Activated T-cell treated with anti-CD3 and anti-CD28 coated beads for 24 hours (primary cell): Measurements from ENCODE around the gene KRT80.

ENCODE experiments used
- DNase-seq: peaks from one replicate; pipeline ENCODE4 v3.0.0-alpha.2; 2020; ENCODE audit warnings: low read depth

Gene KRT80

DNA sequence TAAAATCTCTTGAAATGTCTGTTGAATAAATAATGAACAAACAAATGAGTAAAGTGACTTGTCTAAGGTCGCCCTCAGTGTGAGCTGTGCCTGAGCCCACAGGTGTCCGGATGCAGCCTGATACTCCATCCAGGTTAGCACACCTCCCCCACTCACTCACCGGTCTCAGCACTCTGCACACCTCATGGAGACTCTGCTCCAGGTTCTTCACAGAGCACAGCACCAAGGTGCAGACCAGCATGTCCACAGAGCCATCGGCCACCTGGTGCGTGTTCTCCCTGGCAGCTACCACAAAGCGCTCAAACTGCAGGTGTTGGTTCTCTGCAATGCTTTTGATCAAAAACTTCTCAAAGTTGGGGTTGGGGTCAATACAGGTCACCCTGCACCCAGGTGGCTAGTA, 37.1 kb upstream of the KRT80 start:
- DNase-seq = no peak

DNA sequence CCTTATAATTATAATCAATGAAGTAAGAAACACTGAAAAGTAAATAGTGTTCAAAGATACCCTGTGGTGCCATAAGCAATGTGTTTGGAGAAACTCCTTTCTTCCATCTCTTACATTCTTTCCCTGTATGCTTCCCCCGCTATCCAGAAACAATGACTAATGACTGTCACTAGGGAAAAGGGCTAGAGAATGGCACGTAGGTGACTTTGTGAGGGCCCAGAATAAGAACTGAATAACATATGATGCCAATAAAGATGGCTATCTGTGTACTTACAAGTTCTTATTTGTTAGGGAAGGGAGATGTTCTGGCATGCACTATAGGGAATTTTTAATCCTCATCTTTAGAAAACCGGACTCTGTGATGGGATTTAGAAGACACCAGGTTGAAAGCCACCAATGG, 36.6 kb upstream of the KRT80 start:
- DNase-seq = no peak

DNA sequence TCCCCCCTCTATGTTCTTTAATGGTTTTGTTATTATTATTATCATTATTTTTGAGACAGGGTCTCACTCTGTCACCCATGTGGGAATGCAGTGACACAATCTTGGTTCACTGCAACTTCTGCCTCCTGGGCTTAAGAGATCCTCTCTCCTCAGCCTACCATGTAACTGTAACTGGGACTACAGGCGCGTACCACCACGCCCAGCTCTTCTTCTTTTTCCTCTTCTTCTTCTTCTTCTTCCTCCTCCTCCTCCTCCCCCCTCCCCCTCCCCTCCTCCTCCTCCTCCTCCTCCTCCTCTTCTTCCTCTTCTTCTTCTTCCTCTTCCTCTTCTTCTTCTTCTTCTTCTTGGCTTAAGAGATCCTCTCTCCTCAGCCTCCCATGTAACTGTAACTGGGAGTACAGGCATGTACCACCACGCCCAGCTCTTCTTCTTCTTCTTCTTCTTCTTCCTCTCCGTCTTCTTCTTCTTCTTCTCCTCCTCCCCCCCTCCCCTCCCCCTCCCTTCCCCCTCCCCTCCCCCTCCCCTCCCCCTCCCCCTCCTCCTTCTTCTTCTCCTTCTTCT, 35.9 kb upstream of the KRT80 start:
- no peak for DNase-seq

DNA sequence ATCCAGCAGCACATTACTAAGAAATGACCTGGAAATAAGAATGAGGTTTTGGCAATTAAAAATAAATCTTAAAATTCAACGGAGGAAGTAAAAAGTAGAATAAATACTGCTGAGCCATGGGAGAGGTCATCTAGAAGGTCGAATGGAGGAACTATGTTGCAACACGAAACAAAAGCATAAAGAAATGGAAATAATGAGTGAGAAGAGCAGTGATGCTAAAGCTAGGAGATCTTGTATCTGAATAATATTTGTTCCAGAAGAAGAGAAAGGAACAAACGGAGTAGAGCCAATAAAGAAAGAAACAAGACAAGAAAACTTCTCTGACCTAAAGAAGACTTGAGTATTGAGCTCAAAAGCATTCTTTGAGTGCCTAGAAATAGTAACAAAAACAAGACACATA, 34.6 kb upstream of the KRT80 start:
- DNase-seq = no peak

DNA sequence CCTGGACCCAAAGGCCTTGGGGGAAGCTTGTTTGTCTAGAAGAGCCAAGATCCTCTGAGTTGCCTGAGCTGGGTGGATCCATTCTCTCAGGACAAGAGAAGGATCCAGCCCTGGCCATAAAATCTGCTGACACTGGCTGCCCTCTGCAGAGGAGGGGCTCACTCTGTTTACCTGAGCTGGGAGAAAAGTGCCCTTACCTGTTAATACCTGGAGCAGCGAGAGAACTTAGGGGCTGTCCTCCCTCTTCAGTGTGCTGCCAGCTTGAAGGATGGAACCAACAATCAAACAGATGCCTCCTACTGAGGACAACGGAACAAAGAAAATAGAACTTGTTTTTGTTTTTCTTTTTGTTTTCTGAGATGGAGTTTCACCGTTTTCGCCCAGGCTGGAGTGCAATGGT, 33.9 kb upstream of the KRT80 start:
- no peak for DNase-seq

DNA sequence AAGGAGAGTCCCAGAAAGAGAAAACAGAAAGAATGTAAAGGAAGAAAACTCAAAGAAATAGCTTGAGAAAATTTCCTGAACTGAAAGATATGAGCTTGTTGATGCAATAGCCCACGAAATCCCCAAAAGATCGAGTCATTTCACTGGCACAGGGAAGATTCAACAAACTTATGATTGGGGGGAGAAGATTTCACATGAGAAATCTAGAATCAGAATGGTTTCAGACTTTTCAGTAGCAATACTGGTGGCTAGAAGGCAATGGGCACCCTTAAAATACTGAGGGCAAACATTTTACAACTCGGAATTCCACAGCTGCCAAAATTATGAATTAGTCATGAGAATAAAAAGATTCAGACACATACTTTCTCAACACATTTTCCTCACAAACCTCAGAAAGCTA, 32.3 kb upstream of the KRT80 start:
- no peak for DNase-seq

DNA sequence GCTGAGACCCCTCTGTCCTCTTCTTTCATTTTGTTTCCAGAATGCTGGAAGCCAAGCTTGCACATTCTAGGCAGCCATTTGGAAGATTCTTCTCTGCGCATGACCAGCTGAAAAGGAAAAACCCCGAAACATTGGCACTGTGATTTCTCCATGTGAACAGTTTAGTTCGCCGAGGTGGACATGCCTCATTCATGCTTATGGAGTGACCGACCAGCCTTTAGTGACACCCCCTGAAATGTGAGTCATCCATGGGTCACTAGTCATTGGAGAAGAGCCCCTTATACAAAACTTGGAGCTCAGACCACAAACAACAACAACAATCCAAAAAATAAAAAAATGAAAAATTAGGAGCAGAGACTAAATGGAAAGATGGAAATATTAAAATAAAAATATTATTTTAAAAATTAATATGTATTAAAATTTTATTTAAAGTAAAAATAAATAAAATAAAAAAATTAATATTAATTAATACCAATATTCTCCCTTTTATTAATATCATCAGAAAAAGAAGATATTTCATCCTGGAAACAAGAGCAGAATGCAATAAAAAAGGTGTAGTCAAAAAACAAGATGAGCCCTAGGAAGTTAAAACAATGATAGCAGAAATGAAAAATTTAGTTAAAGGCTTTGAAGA, 31.7 kb upstream of the KRT80 start:
- DNase-seq = no peak

DNA sequence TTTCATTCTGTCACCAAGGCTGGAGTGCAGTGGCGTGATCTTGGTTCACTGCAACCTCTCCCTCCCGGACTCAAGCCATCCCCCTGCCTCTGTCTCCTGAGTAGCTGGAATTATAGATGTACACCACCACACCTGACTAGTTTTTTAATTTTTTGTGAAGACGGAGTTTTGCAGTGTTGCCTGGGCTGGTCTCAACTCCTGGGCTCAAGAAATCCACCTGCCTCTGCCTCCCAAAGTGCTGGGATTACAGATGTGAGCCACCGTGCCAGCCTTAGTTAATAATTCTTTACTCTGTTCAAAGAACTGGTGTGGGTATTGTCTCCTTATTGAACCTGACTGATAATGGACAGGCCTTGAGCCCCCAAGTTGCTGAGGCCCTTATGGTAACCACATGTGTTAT, 30.9 kb upstream of the KRT80 start:
- no peak for DNase-seq

DNA sequence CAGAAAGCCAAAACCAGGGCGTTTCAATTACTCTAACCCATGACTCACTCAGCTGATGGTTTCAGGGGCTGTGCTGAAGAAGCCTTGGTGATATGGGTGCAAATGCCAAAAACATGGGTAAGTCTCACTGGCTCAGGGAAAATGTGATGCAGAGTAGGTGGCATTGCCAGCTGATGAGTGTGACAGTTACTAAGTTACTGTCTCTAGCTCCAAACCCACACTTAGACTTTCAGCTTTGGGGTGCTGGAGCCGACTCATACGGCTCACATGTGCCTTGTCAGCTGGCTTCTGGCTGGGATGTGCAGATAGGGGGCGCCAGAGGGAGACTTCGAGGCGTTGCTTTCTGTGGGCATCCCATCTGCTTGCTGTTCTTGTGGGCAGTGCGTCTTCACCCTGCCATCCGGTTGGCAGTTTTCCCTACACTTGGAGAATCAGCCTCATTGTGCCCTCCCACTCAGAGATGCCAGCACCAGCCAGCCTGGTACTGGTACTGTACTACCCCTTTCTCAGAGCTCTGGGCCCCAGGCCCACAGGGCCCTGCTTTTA, 30.2 kb upstream of the KRT80 start:
- DNase-seq = peak; percentile 70

DNA sequence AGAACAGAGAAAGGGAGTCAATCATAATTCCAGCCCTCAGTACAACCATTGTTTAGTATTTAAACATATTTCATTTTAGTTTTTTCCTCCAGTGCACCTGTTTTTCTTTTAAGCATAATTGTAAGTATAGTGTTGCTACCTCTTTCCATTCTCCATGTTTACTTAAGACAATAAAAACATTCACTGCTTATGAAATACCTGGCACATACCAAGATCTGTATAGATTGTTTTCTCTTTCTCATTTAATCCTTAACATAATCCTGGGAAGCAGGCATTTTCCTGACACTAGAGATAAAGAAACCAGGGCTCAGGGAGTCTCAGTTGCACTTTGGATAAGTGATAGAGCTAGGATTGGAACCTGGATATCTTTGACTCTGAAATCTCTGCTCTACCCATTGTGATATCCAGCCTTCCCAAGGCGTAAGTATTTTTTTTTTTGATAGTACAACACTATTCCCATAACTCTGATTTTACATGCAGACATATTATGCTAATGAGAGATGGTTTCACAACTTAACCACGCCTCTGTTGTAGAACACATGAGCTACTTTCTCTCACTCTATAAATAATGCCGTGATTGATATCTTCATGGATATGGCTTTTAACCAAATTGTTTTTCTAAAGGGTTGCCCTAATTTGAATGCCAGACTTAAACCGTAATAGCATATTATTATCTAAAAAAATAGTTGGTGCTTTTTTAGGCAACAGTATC, 29.4 kb upstream of the KRT80 start:
- DNase-seq = no peak

DNA sequence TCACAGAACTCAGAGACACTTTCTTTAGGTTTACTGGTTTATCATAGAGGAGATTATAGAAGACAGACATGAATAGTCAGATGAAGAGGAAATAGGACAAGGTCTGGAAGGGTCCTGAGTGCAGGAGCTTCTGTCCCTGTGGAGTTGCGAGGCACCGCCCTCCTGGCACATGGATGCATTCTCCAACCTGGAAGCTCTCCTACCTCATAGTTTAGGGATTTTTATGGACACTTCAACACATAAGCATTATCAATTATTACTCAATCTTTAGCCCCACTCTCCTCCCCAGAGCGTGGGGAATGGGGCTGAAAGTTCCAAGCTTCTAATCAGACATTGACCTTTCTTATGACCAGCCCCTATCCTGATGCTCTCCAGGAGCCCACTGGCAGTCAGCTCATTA, 28.7 kb upstream of the KRT80 start:
- DNase-seq = no peak

DNA sequence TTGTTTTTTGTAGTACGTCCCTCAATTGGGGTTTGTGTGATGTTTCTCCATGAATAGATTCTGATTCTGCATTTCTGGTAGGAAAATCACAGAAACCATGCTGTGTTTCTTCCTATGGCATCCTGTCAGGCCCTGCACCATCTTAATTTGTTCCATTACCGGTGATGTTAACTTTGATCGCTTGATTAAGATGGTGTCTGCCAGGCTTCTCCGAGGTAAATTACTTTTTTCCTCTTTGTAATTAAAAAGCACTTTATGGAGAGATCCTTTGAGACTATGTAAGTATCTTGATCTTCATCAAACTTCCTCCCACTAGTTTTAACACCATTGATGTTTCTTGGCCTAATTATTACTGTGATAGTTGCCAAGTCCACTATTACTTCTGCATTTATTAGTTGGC, 26.2 kb upstream of the KRT80 start:
- no peak for DNase-seq

DNA sequence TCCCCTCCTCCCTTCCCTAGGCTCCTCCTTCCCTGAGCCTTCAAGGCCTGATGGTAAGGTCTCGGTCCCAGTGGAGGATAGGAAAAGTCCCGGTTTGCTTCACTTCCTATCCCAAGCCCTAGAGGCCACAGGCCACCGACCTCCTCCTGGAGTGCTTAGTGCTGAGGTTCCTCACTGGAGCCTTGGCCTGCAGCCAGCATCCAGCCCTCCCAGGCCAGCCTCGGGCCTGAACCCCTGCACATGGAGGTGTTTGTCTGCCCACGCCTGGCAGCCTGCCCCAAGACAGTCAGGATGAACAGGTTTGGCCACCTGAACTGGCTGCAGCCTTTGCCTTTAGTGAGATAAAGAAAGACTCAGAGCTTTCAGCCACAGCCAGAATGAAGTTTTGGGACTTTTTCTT, 25.4 kb upstream of the KRT80 start:
- DNase-seq = no peak

DNA sequence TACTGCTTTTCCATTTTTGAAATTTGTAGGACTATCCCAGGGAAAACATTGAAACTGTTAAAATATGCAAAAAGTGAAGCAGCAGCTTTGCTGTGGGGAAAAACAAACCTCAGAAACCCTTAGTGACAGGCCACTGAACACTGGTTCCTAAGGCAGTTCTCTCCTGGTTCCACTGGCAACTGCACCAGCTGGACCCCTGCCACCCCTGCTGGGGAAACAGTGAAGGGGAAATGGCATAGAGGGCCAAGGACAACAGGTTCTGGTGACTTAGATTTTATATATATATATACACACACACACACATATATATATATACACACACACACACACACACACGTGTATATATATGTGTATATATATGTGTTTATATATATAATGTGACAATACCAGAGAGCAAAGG, 25.0 kb upstream of the KRT80 start:
- no peak for DNase-seq

DNA sequence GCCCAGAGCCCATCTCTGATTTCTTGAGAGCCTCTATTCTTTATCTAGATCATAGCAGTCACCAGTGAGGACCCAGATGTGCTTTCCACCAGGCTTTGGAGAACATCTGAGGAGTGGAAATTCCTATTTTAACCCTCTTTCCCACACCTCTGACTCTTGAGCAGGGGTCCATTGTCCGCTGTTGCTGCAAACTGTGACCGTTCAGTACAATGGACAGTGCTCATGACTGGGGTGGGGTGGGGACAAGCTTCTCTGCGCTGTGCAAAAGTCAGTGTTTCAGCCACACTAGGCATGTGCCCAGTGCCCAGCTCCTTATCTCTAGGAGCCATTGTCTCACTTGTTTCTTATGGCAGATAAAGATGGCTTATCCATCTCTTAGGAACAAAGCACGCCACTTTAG, 24.3 kb upstream of the KRT80 start:
- DNase-seq = no peak

DNA sequence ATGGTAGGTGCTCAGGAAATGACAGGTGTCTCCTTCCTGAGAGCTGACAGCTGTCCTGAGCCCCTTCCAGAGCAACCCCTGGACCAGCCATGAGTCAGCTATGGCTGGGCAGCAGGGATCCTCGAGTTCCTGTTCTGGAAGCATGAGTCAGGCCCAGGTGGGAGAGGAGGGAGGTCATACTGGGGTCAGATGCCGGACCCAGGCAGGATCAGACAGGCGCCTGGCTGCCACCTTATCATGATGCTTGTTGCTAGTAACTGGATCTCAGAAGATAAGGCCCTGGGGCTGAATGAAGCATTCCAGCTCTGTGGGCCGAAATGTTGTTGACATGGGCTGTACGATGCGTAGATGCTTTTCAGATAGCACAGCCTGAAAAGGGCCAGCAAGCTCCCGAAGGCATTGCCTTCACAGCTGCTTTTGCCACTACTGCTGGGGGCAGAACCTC, 23.8 kb upstream of the KRT80 start:
- no peak for DNase-seq

DNA sequence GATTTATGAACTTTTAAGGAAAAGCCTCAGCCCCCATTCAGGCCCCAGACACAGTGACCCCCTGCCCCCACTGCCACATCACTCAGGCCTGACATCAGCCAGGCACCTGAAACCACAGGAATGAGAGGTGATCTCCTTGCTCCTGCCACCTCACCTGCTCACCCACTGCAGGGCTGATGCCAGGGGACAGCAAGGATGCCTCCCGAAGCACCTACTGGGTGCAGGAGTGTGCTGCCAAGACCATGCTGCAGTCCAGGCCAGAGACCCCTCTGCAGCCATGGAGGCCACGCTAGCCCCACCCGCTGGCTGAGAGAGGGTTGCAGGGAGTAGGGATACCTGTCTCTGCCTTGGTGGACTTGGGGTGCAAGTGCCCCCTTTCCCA, 22.6 kb upstream of the KRT80 start:
- DNase-seq = no peak

DNA sequence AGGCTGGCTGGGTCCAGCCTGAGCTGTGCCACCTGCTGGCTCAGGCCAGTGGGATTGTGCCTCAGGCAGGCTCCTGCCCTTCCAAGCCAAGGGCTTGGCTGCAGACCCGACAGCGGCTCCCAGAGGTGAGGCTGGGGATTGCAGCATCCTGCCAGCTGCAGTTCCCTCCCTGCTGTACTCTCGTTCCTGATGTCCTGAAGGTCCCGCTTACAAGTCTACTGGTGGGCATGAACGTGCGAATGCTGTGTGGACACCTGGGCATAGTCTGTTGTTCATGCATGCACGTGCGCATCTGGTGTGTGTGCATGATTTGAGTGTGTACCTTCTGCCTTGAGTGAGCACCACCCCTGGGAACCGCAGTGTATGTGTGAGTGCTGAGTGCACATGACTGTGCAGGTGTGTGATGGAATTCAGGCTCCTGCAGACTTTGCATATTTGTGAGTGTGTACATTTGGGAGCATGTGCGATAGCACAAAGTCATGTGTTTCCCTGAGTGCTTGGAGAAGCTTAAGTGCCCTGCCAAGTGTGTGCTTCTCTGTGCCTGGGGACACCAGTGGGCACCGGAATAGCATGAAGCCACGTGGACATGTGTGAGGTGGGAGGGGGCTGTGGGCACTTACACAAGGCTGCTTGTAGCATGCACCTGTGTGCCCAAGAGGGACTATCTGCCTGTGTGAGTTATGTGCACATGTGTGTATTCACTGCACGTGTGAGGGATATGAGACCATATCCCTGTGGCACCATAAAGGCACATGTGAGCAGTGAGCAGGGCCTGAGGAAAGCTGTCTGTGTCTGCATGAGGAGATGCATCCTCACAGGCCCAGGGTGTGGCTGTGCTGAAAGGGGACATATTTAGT, 22.0 kb upstream of the KRT80 start:
- DNase-seq = peak; percentile 42

DNA sequence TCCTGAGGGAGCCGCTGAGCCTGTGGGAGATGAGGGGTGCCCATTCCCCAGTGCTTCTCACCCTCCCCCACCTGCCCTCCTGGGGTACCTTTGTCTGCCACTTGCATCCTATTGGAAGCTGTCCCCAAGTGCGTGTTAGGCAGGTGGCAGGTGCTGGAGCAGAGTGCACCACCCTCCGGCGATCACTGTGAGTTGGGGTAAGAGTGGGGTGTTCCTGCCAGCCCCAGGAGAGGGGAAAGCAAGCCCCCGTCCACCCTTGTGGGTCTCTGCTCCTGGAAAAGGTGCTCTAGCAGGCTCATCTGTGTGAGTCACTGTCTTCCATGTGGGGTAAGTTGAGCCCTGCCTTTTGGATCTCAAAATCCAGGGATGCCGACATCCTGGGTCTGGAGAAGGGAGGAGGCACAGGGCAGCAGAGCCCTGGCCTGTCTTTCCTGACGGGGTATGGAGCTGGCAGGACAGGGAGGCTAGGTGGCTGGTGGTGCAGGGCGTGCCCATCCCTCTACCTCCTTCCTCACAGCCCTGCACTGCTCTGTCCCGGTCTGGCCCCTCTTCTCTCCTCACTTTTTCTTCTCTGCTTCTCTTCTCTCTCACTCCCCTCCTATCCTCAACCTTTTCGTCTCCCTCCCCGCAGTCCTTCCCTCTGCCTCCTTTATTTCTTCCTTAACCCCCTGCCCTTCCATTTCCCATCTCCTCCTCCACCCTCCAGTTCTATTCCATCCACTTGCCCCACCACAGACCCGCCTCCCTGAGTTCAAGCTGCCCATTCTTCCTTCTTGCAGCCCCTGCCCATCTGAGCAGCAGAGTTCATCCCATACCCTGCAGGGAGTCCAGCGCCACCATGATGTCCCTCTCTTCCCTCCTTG, 21.1 kb upstream of the KRT80 start:
- DNase-seq = no peak

DNA sequence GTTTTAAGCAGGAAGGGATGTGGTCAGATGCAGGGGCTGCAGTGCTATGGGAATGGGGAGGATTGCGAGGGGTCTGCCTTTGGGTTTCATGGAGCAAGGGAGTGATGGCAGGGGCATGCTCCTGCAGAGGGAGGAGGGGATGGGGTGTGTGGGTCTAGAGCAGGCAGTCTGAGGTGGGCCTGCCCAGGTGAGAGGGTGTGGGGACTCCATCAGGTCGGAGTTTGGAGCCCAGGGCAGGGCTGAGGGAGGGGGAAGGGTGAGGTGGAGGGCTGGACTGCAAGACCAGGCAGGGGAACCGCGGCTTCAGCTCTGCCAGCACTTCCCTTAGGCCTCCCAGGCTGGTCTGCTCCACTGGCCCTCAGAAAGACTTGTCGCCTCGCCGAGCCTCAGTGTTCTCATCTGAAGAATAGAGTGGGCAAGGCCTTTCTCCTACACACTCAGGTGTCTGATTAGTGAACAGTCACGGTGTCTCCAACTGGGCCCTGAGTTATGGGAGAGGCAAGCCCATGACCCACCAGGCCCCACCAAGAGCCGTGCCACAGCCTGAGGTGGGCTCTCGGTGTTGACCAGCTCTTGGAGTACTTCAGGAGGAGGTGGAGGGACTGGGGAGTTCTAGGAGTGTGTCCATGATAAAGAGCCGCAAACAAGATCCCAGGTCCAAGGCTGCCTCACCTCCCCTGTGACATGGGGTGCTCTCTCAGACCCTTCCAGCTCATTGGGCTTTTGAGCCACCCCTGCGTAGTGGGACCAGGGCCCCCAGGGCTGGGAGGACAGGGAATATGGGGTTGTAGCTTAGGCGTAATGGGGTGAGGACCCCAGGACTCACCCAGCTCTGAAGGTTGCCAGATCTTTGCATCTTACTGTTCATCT, 20.1 kb upstream of the KRT80 start:
- DNase-seq = no peak
